B cell (primary cell): ENCODE measurements around the gene SAA4.

Experiments
- CTCF ChIP-seq: fragments of 200-600 bp; IDR thresholded peaks from one replicate; pipeline ENCODE4 v1.8.0; 2022; ENCODE audit warnings: antibody characterized with exemption, mild to moderate bottlenecking
- EZH2 ChIP-seq: IDR thresholded peaks from 2 replicates; pipeline ENCODE4 v1.6.1; 2012; ENCODE audit warnings: borderline replicate concordance, low read depth, mild to moderate bottlenecking, moderate library complexity, low read length; ENCODE audit not compliant: insufficient read depth, poor library complexity, severe bottlenecking

GRCh38 chr11:18285841-18286240 is 49.2 kb upstream of the SAA4 start:
- TF ChIP-seq CTCF (no peak), EZH2 (no peak)
